DMS79 (cell line): Measurements from ENCODE around the gene SLC38A1.

Experiments used
- DNase-seq: peaks from one replicate; lab custom pipeline; 2025; lab: John Stamatoyannopoulos, UW

The SLC38A1 gene

GRCh38 chr12:46230983-46231382, 37.9 kb downstream of the SLC38A1 start:
- no peak for DNase-seq

- DNase-seq: no peak
Observed at GRCh38 chr12:46230306-46230705, 38.5 kb downstream of the SLC38A1 start.

GRCh38 chr12:46227616-46228015, 41.2 kb downstream of the SLC38A1 start:
- no peak for DNase-seq

- DNase-seq: no peak
Observed at GRCh38 chr12:46224386-46224785, 44.5 kb downstream of the SLC38A1 start.

GRCh38 chr12:46223047-46223446, 45.8 kb downstream of the SLC38A1 start:
- DNase-seq: no peak

GRCh38 chr12:46222636-46223035, 46.2 kb downstream of the SLC38A1 start:
- no peak for DNase-seq

- DNase-seq: no peak
Observed at GRCh38 chr12:46221255-46222128, 47.4 kb downstream of the SLC38A1 start.

GRCh38 chr12:46219877-46220655, 48.8 kb downstream of the SLC38A1 start:
- no peak for DNase-seq

- no peak for DNase-seq
Observed at GRCh38 chr12:46219132-46219876, 49.5 kb downstream of the SLC38A1 start.

- DNase-seq: no peak
Observed at GRCh38 chr12:46218322-46219095, 50.3 kb downstream of the SLC38A1 start.

GRCh38 chr12:46217541-46218321, 51.1 kb downstream of the SLC38A1 start:
- DNase-seq: no peak

- DNase-seq: no peak
Observed at GRCh38 chr12:46214668-46215436, 54.0 kb downstream of the SLC38A1 start.

GRCh38 chr12:46212108-46212982, 56.5 kb downstream of the SLC38A1 start:
- no peak for DNase-seq

GRCh38 chr12:46210873-46211439, 57.9 kb downstream of the SLC38A1 start:
- DNase-seq: no peak

GRCh38 chr12:46209914-46210872, 58.6 kb downstream of the SLC38A1 start:
- DNase-seq: peak; percentile 90

GRCh38 chr12:46209170-46209569, 59.7 kb downstream of the SLC38A1 start:
- DNase-seq: peak; percentile 33

GRCh38 chr12:46208370-46208769, 60.5 kb downstream of the SLC38A1 start:
- peak; percentile 33 for DNase-seq
